ENCODE measurements around the gene PRSS1.
"Not testable (repeated sequence)": the region's sequence is repeated elsewhere in the genome, so short reads cannot be mapped to it uniquely, and the experiment has no call there.

Gene PRSS1

GRCh38 chr7:142773230-142773629 is 24.0 kb downstream of the PRSS1 start:
- DNase-seq (ENCODE audit: low spot score), result no peak

GRCh38 chr7:142773937-142774744 is 24.9 kb downstream of the PRSS1 start:
- DNase-seq (ENCODE audit: low spot score), result no peak

GRCh38 chr7:142774826-142775225 is 25.6 kb downstream of the PRSS1 start:
- DNase-seq (ENCODE audit: low spot score), result no peak

- not testable (repeated sequence) for DNase-seq (ENCODE audit: low spot score)
Measured at GRCh38 chr7:142775351-142776115, 26.3 kb downstream of the PRSS1 start.

- DNase-seq (ENCODE audit: low spot score), result no peak
Measured at GRCh38 chr7:142776206-142776844, 27.1 kb downstream of the PRSS1 start.

- not testable (repeated sequence) for DNase-seq (ENCODE audit: low spot score)
Measured at GRCh38 chr7:142776845-142777225, 27.6 kb downstream of the PRSS1 start.

GRCh38 chr7:142777318-142777717 is 28.0 kb downstream of the PRSS1 start:
- no peak for DNase-seq (ENCODE audit: low spot score)

GRCh38 chr7:142782922-142783900 is 33.9 kb downstream of the PRSS1 start:
- DNase-seq (ENCODE audit: low spot score), result peak; percentile 90

GRCh38 chr7:142784096-142784495 is 34.8 kb downstream of the PRSS1 start:
- no peak for DNase-seq (ENCODE audit: low spot score)

GRCh38 chr7:142784716-142785115 is 35.4 kb downstream of the PRSS1 start:
- no peak for DNase-seq (ENCODE audit: low spot score)

- no peak for DNase-seq (ENCODE audit: low spot score)
Measured at GRCh38 chr7:142785841-142786250, 36.6 kb downstream of the PRSS1 start.

- no peak for DNase-seq (ENCODE audit: low spot score)
Measured at GRCh38 chr7:142787034-142787768, 37.9 kb downstream of the PRSS1 start.

GRCh38 chr7:142787783-142788182 is 38.5 kb downstream of the PRSS1 start:
- DNase-seq (ENCODE audit: low spot score), result no peak

- DNase-seq (ENCODE audit: low spot score), result no peak
Measured at GRCh38 chr7:142788303-142789289, 39.3 kb downstream of the PRSS1 start.

- no peak for DNase-seq (ENCODE audit: low spot score)
Measured at GRCh38 chr7:142789441-142789840, 40.2 kb downstream of the PRSS1 start.

- no peak for DNase-seq (ENCODE audit: low spot score)
Measured at GRCh38 chr7:142790056-142790455, 40.8 kb downstream of the PRSS1 start.

GRCh38 chr7:142790555-142790954 is 41.3 kb downstream of the PRSS1 start:
- DNase-seq (ENCODE audit: low spot score), result no peak

GRCh38 chr7:142791502-142791901 is 42.2 kb downstream of the PRSS1 start:
- DNase-seq (ENCODE audit: low spot score), result no peak

- no peak for DNase-seq (ENCODE audit: low spot score)
Measured at GRCh38 chr7:142792129-142792528, 42.9 kb downstream of the PRSS1 start.
